ENCODE data around the gene ZSWIM4. TPM values are rescaled to one million over a fixed set of nuclear protein-coding genes. Genes with fewer than 3 reads are reported as not detected.

Gene ZSWIM4
- total and polyA plus RNA-seq, 2 of the 4 experiments (the other 2 are of a cell fraction), result 2.2 to 6.2 TPM

DNA sequence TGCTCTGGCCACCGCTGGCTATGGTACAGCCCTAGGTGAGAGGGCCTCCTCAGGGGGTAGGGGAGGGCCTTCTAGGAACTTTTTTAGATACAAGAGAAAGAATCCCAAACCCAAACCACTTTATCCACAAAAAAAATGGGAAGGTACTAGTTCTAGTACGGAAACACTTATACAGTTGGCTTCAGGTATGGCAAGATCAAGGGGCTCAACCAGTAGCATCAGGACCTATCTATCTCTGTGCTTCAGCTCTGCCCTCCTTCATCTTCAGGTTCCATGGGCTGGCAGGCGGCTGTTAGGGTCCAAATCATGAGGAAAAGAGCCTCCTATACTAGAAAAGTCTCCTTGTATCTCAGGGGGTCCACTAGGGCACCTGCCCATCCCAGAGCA, 29.2 kb upstream of the ZSWIM4 start:
- Histone ChIP-seq H3K14ac (replicated peaks; ENCODE audit: low read depth, low read length) (no peak overlapping the region), H3K18ac (ENCODE audit: low read depth, low read length) (no peak overlapping the region), H3K4ac (ENCODE audit: low read depth, low read length) (no peak overlapping the region), H3K27ac (ENCODE audit: insufficient read depth, low read length) (no peak overlapping the region), H3K9me3 (ENCODE audit: control insufficient read depth, insufficient read depth, low read length) (no peaks in the 10 kb centered on the region), H3K4me3 (ENCODE audit: insufficient read depth, low read depth, low read length) (no peak overlapping the region), H3K9me1 (ENCODE audit: insufficient read depth, low read length) (no peaks in the 10 kb centered on the region; the same call in 1 of the 2 replicates), H3K4me2 (ENCODE audit: low read depth, low read length) (no peak overlapping the region), H3K9ac (ENCODE audit: low read depth, low read length) (no peak overlapping the region), H3K56ac (ENCODE audit: extremely low read depth, insufficient read depth, low read length) (no peak overlapping the region), H4K91ac (ENCODE audit: insufficient read depth, low read depth, low read length) (no peak overlapping the region), H4K20me1 (ENCODE audit: insufficient read depth, low read length) (0 out of 2 replicates have a peak, but pooled peaks cover 8% of the 10 kb centered on the region), H2BK5ac (ENCODE audit: low read depth, low read length, poor library complexity, severe bottlenecking) (no peak overlapping the region), H3K36me3 (ENCODE audit: control insufficient read depth, insufficient read depth, low read length) (peaks cover 42% of the 10 kb centered on the region), H2BK20ac (ENCODE audit: low read depth, low read length) (no peak overlapping the region), H2AK9ac (replicated peaks; ENCODE audit: low read depth, low read length, poor library complexity) (no peak overlapping the region), H3K4me1 (ENCODE audit: control insufficient read depth, insufficient read depth, low read length) (peaks cover 7% of the 10 kb centered on the region), H2AK5ac (ENCODE audit: low read depth, low read length) (no peak overlapping the region), H3K79me1 (ENCODE audit: low read depth in 1 of 2, low read length in 2 of 2) (peaks cover 18 to 43% of the 10 kb centered on the region in 2 experiments), H2BK120ac (ENCODE audit: low read depth, low read length) (no peak overlapping the region), H3K23ac (ENCODE audit: low read depth, low read length) (0 out of 2 replicates have a peak overlapping the region, but pooled peaks have one; percentile 72), H4K8ac (ENCODE audit: low read depth in 2 of 2, low read length in 2 of 2) (no peak overlapping the region), H3K27me3 (ENCODE audit: control insufficient read depth, insufficient read depth, low read length) (no peaks in the 10 kb centered on the region), H2AFZ (replicated peaks; ENCODE audit: low read length, poor library complexity) (no peak overlapping the region), H2BK15ac (ENCODE audit: low read depth, low read length) (no peak overlapping the region), H4K5ac (ENCODE audit: low read depth, low read length) (no peak overlapping the region)
- BruUV-seq (replicated peaks), result no TSS peak
- TF ChIP-seq CEBPB (IDR thresholded peaks at IDR 0.05; ENCODE audit: low read depth, low read length), result no peak
- no peak for TF ChIP-seq RFX5 (IDR thresholded peaks at IDR 0.05; ENCODE audit: low read depth, low read length)
- no peak for TF ChIP-seq RAD21 (IDR thresholded peaks at IDR 0.05; ENCODE audit: low read length)
- in situ Hi-C loops (cut with MboI; ENCODE audit: low sequenced_read_pairs), result loop anchor here (25.0 kb wide), 1 partner anchor 321 kb away; the partner anchor contains the start of genes C19orf67 and SAMD1
- WGBS, 2 experiments (ENCODE audit: extremely low coverage in 2 of 2, insufficient read length in 1 of 2), result 100% methylated on average over 1 of the region's 3 CpGs; no CpG with 5 or more reads in 1 of the 2 experiments
- DNase-seq (no peak), ATAC-seq (ENCODE audit: low read depth) (no peak)
- ChIA-PET CTCF (no interaction called here), POLR2A (ENCODE audit: unreplicated experiment) (no interaction called here)
- dilution Hi-C loops (cut with HindIII; ENCODE audit: low sequenced_read_pairs, unreplicated experiment), result no loop called here
- intact Hi-C loops (cut with micrococcal nuclease), result no loop called here
